Measurements from ENCODE around the gene DCLK1. TPM values are rescaled to one million over a fixed set of nuclear protein-coding genes. Genes with fewer than 3 reads are reported as not detected.

Gene DCLK1
- total RNA-seq, 1 experiment from 2014 or later: 36.2 TPM

DNA sequence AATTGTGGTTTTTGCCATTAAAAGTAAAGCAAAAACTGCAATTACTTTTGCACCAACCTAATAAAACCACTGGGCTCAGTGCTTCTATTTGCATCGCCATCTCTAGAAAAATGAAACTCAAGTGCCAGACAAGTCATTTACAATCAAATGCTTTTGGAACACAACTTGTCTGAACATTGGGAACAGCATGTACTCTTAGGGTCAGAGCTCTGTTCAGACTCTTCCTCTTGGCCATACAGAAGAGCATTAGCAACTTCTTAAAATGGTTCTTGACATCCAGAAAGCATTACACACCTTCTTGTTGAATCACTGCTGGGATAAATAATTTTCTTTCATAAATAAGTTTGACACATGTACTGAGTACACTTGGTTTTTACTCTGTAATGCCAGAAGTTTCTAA is 272.5 kb downstream of the DCLK1 start:
- no peaks in the 10 kb centered on the region for H4K20me1 ChIP-seq (ENCODE audit: control insufficient read depth, insufficient read depth, insufficient read length)
- H3K4me1 Mint-ChIP-seq: peaks cover 71 to 75% of the 10 kb centered on the region in 2 experiments

More for the DNA sequence above, 272.5 kb downstream of the DCLK1 start:
- Histone ChIP-seq H2BK5ac (ENCODE audit: insufficient read length, low read length) (no peak overlapping the region), H3T11ph (ENCODE audit: low read length) (no peak overlapping the region), H3K27me3 (ENCODE audit: insufficient read depth, low read length) (no peaks in the 10 kb centered on the region), H3K56ac (ENCODE audit: insufficient read length, low read depth, low read length) (no peak overlapping the region), H2BK15ac (ENCODE audit: low read depth, low read length) (no peak overlapping the region), H2BK20ac (ENCODE audit: low read depth, low read length, poor library complexity, severe bottlenecking) (no peak overlapping the region), H4K8ac (replicated peaks; ENCODE audit: insufficient read length, low read depth, low read length) (no peak overlapping the region), H4K91ac (ENCODE audit: insufficient read length, low read depth, low read length) (no peak overlapping the region), H3K9me3 (ENCODE audit: control insufficient read depth, low read depth, low read length) (no peaks in the 10 kb centered on the region), H2BK120ac (ENCODE audit: low read depth, low read length, poor library complexity, severe bottlenecking) (no peak overlapping the region), H3K9ac (ENCODE audit: extremely low read depth, insufficient read length, low read length) (no peak overlapping the region), H3K79me1 (ENCODE audit: insufficient read depth, low read depth, low read length, poor library complexity, severe bottlenecking) (no peaks in the 10 kb centered on the region), H2BK12ac (ENCODE audit: insufficient read length, low read depth, low read length) (no peak overlapping the region), H2AK5ac (ENCODE audit: insufficient read length, low read length) (no peak overlapping the region), H3K23ac (ENCODE audit: insufficient read length, low read depth, low read length) (no peak overlapping the region), H3K23me2 (ENCODE audit: insufficient read length, low read depth, low read length, poor library complexity, severe bottlenecking) (peaks cover 4% of the 10 kb centered on the region), H3K4ac (ENCODE audit: low read depth, low read length) (no peak overlapping the region), H2AFZ (ENCODE audit: low read length) (no peak overlapping the region), H3K79me2 (ENCODE audit: insufficient read depth, low read length) (no peaks in the 10 kb centered on the region; the same call in 1 of the 2 replicates), H3K27ac (ENCODE audit: insufficient read length, low read depth, low read length) (peak overlapping the region; percentile 95), H3K14ac (ENCODE audit: insufficient read depth, low read length) (no peak overlapping the region), H3K4me1 (ENCODE audit: insufficient read depth, low read length) (peaks cover 34% of the 10 kb centered on the region; the same call in 1 of the 2 replicates), H4K5ac (ENCODE audit: insufficient read length, low read depth, low read length) (no peak overlapping the region), H3K4me2 (ENCODE audit: insufficient read depth, insufficient read length, low read length) (no peak overlapping the region), H3K18ac (ENCODE audit: insufficient read length, low read depth, low read length) (no peak overlapping the region)
- Mint-ChIP-seq H3K36me3 (ENCODE audit: insufficient read depth in 1 of 3, low read depth in 3 of 3) (peaks cover 0 to 7% (median 5%) of the 10 kb centered on the region in 3 experiments), H3K4me3 (no peak overlapping the region), H3K27ac (peak overlapping the region in 1 of 3 experiments; percentile 94; a peak in 1 of 7 replicates), H3K9me3 (no peaks in the 10 kb centered on the region), H3K27me3 (ENCODE audit: low read depth) (no peaks in the 10 kb centered on the region)
- TF ChIP-seq, protein P1, sequence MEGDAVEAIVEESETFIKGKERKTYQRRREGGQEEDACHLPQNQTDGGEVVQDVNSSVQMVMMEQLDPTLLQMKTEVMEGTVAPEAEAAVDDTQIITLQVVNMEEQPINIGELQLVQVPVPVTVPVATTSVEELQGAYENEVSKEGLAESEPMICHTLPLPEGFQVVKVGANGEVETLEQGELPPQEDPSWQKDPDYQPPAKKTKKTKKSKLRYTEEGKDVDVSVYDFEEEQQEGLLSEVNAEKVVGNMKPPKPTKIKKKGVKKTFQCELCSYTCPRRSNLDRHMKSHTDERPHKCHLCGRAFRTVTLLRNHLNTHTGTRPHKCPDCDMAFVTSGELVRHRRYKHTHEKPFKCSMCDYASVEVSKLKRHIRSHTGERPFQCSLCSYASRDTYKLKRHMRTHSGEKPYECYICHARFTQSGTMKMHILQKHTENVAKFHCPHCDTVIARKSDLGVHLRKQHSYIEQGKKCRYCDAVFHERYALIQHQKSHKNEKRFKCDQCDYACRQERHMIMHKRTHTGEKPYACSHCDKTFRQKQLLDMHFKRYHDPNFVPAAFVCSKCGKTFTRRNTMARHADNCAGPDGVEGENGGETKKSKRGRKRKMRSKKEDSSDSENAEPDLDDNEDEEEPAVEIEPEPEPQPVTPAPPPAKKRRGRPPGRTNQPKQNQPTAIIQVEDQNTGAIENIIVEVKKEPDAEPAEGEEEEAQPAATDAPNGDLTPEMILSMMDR (conservative IDR thresholded peaks at IDR 0.05): no peak
- no peak for DNase-seq
- WGBS (ENCODE audit: extremely low coverage, insufficient read length, low lambda C conversion rate): no CpG with 5 or more reads among the region's 1 CpG
